Esophagus squamous epithelium (tissue), 4 donors: Measurements from ENCODE around the gene DRAXIN.

Experiments
- CTCF ChIP-seq, 6 experiments: fragments of 450-650 bp in 4 of 6; fragments of 200-600 bp in 2 of 6; sonication (generic) in 2 of 6; IDR thresholded peaks; one replicate each; pipeline ENCODE4 v1.5.1; 2016 to 2019; ENCODE audit warnings: antibody characterized with exemption in 6 of 6, mild to moderate bottlenecking in 4 of 6, moderate library complexity in 4 of 6
- POLR2A ChIP-seq, 4 donors: fragments of 450-650 bp; IDR thresholded peaks; one replicate each; pipeline ENCODE4 v1.6.1; 2017; ENCODE audit warnings: antibody characterized with exemption in 4 of 4, mild to moderate bottlenecking in 4 of 4, moderate library complexity in 3 of 4

- TF ChIP-seq CTCF (IDR thresholded peaks at IDR 0.05) (no peak), POLR2A (IDR thresholded peaks at IDR 0.05) (no peak)
These were observed 23.5 kb downstream of the DRAXIN start for GRCh38 chr1:11714831-11715575.
